Gastroesophageal sphincter (tissue), 3 donors: ENCODE data around the gene SLC39A1.

Experiments
- CTCF ChIP-seq, 4 experiments: fragments of 200-600 bp in 2 of 4; fragments of 450-650 bp in 2 of 4; sonication (generic) in 1 of 4; IDR thresholded peaks; one replicate each; pipeline ENCODE4 v1.5.1; 2017 to 2019; ENCODE audit warnings: antibody characterized with exemption in 4 of 4, mild to moderate bottlenecking in 2 of 4, moderate library complexity in 2 of 4
- POLR2A ChIP-seq, 2 donors: fragments of 450-650 bp; IDR thresholded peaks; one replicate each; pipeline ENCODE4 v1.6.1; 2017; ENCODE audit warnings: antibody characterized with exemption in 2 of 2, mild to moderate bottlenecking in 2 of 2, moderate library complexity in 1 of 2
- POLR2AphosphoS5 ChIP-seq: sonication (generic); formaldehyde crosslinking; IDR thresholded peaks from one replicate; pipeline ENCODE4 v1.6.1; 2017; ENCODE audit warnings: antibody characterized with exemption

GRCh38 chr1:153940756-153941155 is 22.6 kb downstream of the SLC39A1 start:
- TF ChIP-seq CTCF (IDR thresholded peaks at IDR 0.05) (no peak), POLR2A (IDR thresholded peaks at IDR 0.05) (no peak), POLR2AphosphoS5 (no peak)
